ENCODE results near the gene ANKS3.

GRCh38 chr16:4775005-4775404 lies 40.9 kb upstream of the ANKS3 start:
- TF ChIP-seq CTCF (IDR thresholded peaks at IDR 0.05; ENCODE audit: extremely low read depth in 1 of 2, insufficient read depth in 1 of 2, low read depth in 1 of 2, low read length in 2 of 2) = no peak
- TF ChIP-seq POLR2A (IDR thresholded peaks at IDR 0.05; ENCODE audit: low read depth, low read length) = no peak
- no peak for TF ChIP-seq POLR2AphosphoS5 (IDR thresholded peaks at IDR 0.05; ENCODE audit: insufficient read depth, low read depth, low read length)
- no peak for TF ChIP-seq FOS (IDR thresholded peaks at IDR 0.05; ENCODE audit: borderline replicate concordance, insufficient read depth, low read length)
- TF ChIP-seq EZH2 (IDR thresholded peaks at IDR 0.05; ENCODE audit: borderline replicate concordance, low read depth, low read length, severe bottlenecking) = no peak
